GM23338 (cell line): ENCODE measurements around the gene NRP1.

Source experiments
- CTCF ChIP-seq, 2 experiments: fragments of 200-600 bp in 1 of 2; sonication (generic) in 1 of 2; conservative IDR thresholded peaks; 2 replicates each; pipeline versions ENCODE4 v1.5.1 to v1.6.1; 2016 to 2017; ENCODE audit warnings: antibody characterized with exemption in 2 of 2, low read depth in 2 of 2, mild to moderate bottlenecking in 2 of 2, moderate library complexity in 1 of 2
- ETS1 ChIP-seq: IDR thresholded peaks from 2 replicates; pipeline ENCODE4 v1.6.1; 2016; ENCODE audit warnings: antibody characterized with exemption
- EZH2 ChIP-seq: fragments of 200-600 bp; sonication (generic); IDR thresholded peaks from one replicate; pipeline ENCODE4 v1.8.0; 2017; ENCODE audit warnings: antibody characterized with exemption, mild to moderate bottlenecking, low read depth; ENCODE audit not compliant: unreplicated experiment
- EZH2phosphoT487 ChIP-seq: fragments of 200-600 bp; sonication (generic); IDR thresholded peaks from one replicate; pipeline ENCODE4 v1.8.1; 2018; ENCODE audit warnings: antibody characterized with exemption; ENCODE audit not compliant: unreplicated experiment
- JUNB ChIP-seq: IDR thresholded peaks from one replicate; pipeline ENCODE4 v1.6.1; 2016; ENCODE audit warnings: antibody characterized with exemption; ENCODE audit not compliant: unreplicated experiment
- POLR2AphosphoS5 ChIP-seq: IDR thresholded peaks from 2 replicates; pipeline ENCODE4 v1.6.1; 2016; ENCODE audit warnings: antibody characterized with exemption, low read depth
- REST ChIP-seq: IDR thresholded peaks from one replicate; pipeline ENCODE4 v1.6.1; 2018; ENCODE audit warnings: antibody characterized with exemption; ENCODE audit not compliant: unreplicated experiment
- STAT1 ChIP-seq: IDR thresholded peaks from one replicate; pipeline ENCODE4 v1.6.1; 2016; ENCODE audit warnings: antibody characterized with exemption; ENCODE audit not compliant: unreplicated experiment

- TF ChIP-seq POLR2AphosphoS5: no peak
- no peak for TF ChIP-seq STAT1
- TF ChIP-seq CTCF (conservative IDR thresholded peaks at IDR 0.05; ENCODE audit: low read depth in 2 of 2): peak; percentile 92 to 97
- TF ChIP-seq EZH2: no peak
- TF ChIP-seq REST: no peak
- no peak for TF ChIP-seq ETS1
- no peak for TF ChIP-seq JUNB
- TF ChIP-seq EZH2phosphoT487: no peak
Measured at GRCh38 chr10:33330543-33331378, 3.7 kb downstream of the NRP1 start.
